Measurements from ENCODE around the gene CNST.
"Not testable (repeated sequence)": the region's sequence is repeated elsewhere in the genome, so short reads cannot be mapped to it uniquely, and the experiment has no call there.

CNST gene

DNA sequence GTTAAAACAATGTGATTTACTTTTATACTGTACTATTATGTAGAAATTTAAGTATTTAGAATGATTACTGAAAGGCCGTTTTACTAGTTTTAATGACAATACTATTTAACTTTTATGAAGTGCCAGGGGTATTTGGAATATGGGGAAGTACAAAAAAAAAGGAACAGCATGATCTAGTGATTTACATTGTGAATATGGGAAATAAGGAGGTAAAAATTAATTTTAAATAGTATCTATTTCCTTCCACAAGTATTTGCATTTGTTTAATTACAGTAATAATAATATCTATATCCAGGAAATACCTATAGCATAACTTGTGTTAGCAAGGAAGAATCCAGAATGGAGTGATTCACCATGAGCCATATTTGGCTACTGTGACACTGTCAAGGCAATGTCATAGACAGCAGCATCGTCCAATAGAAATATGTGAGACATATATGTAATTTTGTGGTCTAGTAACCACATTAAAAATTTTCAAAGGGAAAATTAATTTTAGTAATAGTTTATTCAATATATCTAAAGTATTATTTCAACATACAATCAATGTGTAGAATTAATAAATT lies 22.0 kb downstream of the CNST start:
- no peak for DNase-seq

DNA sequence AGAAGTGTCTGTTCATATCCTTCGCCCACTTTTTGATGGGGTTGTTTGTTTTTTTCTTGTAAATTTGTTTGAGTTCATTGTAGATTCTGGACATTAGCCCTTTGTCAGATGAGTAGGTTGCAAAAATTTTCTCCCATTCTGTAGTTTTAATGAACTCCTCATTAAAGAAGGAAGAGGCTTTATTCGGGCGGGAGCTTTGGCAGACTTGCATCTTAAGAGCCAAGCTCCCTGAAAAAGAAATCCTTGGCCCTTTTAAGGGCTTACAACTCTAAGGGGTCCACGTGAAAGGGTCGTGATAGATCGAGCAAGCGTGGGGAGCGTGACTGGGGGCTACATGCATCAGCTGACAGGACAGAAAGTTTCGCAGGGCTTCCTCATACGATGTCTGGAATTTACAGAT lies 23.7 kb downstream of the CNST start:
- DNase-seq, result not testable (repeated sequence)

DNA sequence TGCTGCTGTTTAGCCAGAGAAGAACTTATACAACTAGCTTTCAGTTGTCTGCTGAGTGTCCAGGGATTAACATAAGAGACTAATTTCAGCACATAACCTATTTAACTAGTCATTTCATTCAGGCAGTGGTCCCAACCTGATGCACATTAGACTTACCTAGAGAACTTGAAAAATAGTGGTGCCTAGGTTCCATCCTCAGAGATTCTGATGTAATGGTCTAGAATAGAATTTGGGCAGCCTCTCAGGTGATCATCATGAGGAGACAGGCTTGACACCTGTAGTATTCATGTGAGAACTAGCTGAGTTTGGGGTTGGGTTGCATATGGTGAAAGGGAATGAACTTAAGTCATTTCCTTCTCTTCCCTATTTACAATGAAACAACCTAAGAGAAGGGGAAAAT lies 24.8 kb downstream of the CNST start:
- DNase-seq, result no peak

DNA sequence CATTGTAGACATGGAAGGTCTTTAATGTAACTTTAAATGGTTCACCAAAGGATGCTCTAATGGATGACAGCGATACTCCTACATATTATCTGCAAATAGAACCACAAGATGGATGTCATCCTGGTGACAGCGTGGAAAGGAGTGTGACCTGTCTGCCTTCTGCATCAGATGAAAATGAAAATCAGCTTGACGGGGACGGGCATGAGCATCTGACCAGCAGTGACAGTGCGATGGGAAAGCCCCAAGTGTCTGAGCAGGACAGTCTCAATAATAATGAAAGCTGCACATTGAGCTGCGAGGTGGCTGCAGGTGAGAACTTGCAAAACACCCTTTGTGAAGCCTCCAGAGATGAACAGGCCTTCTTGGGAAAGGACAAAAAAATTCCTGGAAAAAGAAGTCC lies 25.2 kb downstream of the CNST start:
- DNase-seq, result peak; percentile 62

DNA sequence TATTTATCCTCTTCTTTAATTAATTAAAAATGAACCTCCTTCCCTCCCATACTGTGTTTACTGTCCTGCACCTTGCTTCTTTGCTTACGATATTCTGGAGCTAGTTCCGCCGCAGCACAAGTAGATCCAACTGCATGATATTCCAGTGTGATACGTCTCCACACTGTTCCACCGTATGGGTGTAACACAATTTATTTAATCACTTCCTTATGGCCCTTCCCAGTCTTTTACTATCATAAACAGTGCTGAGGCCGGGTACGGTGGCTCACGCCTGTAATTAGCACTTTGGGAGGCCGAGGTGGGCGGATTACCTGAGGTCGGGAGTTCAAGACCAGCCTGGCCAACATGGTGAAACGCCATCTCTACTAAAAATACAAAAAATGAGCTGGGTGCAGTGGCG lies 25.7 kb downstream of the CNST start:
- DNase-seq, result no peak

DNA sequence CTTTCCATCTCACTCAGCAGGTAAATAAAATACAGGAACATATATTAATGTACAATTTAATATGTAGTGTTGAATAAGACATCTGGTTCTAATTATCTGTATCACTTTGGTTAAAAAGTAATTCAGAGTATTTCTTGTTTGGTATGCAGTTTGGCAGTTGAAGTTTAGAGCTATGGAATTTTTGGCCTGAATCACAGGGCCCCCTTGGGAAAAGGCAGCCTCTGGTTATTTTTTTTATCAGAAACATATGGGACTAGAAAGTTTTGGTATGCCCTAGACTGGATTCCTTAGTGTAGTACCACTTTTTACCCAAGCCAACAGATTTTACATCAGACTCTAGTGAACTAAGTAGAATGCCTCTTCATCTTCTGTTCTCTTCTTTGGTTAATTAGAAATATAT lies 26.4 kb downstream of the CNST start:
- no peak for DNase-seq

DNA sequence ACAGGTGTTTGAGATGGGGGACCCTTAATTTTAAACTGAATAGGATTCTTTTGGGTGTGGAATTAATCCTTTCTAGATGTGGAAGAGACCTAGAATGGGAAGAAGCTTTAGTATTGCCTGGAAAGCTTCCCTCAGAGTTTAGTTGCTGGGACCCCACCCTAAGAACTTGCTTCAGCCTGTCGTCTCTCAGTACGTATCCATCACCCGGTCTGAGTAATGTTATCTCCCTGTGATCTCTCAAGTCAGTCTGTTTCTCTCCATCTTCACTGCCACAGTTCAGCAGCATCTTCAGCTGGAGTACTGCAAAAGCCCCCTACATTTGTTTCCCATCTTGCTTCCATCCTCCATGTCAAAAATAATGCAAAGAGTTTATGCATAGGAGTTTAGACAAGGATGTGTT lies 28.9 kb downstream of the CNST start:
- no peak for DNase-seq

DNA sequence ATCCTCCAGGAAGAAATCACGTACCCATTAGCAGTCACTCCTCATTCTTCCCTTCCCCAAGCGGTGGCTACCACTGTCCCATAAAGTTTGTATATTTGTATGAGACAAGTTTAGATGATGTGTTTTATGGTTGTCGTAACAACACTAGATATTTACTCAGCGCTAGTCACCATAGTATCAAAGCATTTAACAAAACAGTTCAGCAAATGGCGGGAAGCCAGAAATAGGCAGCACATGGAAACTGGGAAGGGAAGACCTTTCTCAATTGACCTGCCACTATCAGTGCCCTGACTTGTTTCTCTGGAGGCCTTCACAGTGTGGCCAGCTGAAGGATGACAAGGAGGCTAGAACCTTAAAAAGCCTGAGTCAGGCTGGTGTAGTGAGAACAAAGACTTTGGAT lies 31.1 kb downstream of the CNST start:
- no peak for DNase-seq

DNA sequence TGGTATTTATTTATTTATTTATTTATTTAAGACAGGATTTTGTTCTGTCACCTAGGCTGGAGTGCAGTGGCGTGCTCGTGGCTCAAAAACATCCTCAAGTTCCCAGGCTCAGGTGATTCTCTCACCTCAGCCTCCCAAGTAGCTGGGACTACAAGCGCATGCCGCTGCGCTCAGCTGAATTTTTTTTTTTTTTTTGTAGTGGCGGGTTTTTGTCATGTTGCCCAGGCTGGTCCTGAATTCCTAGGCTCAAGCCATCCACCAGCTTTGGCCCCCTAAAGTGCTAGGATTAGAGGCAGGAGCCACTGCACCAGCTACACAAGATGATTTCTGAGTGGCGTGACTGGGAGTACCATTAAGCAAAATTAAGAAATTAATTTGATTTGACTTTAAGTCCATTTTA lies 31.7 kb downstream of the CNST start:
- no peak for DNase-seq

DNA sequence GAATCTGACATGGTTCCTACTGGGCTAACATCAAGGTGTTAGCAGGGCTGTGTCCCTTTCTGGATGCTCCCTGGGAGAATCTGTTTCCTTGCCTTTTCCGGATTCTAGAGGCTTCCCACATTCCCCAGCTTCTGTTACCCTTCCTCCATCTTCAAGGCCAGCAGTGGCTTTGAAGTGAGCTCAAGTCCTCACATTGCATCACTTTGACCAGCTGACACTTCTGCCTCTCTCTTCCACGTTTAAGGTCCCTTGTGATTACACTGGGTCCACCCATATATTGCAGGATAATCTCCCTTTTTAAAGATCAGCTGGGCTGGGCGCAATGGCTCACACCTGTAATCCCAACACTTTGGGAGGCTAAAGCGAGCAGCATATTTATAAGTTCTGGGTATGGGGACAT lies 33.1 kb downstream of the CNST start:
- no peak for DNase-seq

DNA sequence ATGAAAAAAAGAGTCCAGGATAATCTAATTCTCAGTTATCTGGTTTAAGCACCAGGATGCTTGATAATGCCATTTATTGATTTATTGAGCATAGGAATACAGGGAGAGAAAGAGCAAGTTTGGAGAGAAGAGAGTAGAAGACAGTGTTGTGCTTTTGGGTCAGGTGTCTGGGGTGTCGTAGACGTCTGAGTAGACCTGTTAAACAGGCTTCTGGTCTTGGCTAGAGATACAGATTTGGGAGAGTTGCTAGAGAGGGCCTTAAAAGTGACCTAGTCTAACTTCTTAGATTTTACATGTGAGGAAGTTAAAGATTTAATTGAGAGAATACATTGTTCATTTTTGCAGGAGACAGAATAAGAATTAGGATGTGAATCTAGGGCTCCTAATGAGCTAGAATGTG lies 34.3 kb downstream of the CNST start:
- no peak for DNase-seq

DNA sequence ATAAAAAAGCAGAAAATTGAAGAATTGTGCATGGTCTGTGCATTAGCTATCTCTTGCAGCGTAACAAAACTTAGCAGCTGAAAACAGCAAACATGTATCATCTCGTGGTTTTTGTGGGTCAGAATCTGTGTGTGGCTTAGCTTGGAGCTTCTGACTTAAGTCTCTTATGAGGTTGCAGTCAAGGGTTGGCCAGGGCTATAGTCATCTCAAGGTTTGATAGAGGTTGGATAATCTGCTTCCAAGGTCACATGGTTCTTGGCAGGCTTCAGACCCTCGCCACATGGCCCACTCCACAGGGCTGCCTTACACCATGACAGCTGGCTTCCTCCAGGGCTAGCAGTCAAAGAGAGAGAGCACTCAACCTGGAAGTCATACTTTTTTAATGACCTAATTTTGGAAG lies 35.9 kb downstream of the CNST start:
- peak; percentile 54 for DNase-seq

DNA sequence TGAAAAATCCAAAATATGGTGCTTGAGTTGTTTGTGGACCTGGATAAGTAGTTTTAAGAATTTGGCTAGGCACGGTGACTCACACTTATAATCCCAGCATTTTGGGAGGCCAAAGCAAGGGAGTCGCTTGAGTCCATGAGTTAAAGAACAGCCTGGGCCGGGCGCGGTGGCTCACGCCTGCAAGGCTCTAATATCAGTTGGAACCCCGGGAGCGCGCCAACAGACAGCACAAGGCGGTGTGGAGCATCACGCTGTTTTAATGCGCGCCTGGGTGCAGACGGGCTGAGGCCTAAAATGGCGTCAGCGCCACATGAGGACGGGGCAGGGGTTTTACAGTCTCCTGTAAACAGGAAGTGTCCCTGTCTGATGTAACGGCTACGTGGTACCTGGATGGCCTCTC lies 39.0 kb downstream of the CNST start:
- not testable (repeated sequence) for DNase-seq

DNA sequence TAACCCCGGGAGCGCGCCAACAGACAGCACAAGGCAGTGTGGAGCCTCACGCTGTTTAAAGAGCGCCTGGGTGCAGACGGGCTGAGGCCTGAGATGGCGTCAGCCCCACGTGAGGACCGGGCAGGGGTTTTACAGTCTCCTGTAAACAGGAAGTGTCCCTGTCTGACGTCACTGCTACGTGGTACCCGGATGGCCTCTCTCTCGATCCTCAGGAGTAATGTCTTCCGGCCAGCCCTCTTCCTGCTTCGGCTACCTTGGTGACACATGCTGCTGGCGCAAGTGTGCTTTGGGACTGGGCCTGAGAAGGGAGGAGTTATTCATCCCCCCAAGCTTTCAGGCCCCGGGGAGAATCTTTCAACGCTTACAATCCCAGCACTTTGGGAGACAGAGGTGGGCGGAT lies 41.2 kb downstream of the CNST start:
- DNase-seq, result no peak

DNA sequence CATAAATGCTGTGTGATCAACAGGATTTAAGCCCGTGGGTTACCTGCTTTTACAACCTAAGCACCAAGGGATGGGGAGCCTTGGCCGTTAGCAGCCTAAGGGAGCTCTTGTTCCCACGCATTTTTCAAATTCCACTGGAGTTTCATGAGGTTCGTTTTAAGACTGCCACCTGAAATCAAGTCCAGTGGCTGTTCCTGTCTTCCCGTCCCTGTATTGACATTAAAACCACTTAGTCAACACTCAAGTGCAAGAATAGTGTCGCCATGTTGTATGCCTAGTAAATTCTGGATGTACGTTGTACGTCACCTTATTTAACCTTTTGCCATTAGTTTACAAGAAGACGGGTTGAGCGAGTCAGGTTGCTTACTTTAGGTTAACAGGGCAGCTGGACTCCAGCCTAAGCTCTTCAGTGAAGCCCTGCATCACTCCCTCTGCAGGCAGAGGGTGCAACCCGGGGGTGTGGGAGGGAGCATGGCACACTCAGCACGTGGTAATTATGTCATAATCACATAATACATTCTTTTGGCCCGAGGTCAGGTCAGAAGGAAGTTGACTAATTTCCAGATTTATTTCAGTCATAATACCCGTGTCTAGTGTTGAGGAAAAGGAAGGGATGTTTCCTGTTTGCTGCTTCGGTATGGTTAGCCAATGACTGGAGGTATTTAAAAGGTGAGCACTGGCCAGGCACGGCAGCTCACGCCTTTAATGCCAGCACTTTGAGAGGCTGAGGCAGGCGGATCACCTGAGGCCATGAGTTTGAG lies 42.5 kb downstream of the CNST start:
- DNase-seq, result peak; percentile 75

DNA sequence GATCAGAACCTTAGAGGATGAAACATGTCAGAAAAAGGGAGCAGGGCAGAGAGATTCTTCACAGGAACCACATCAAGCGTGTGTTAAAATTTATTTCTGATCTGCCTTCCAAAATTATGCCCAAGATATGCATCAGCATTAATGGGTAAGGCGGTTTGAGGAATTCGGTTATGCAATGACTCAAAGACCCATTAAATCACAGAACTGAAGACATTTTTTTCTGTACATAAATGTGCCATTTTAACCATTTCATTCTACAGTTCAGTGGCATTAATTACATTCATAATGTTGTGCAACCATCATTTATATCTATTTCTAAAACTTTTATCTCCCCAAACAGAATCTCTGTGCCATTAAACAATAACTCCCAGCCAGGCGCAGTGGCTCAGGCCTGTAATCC lies 43.4 kb downstream of the CNST start:
- no peak for DNase-seq

DNA sequence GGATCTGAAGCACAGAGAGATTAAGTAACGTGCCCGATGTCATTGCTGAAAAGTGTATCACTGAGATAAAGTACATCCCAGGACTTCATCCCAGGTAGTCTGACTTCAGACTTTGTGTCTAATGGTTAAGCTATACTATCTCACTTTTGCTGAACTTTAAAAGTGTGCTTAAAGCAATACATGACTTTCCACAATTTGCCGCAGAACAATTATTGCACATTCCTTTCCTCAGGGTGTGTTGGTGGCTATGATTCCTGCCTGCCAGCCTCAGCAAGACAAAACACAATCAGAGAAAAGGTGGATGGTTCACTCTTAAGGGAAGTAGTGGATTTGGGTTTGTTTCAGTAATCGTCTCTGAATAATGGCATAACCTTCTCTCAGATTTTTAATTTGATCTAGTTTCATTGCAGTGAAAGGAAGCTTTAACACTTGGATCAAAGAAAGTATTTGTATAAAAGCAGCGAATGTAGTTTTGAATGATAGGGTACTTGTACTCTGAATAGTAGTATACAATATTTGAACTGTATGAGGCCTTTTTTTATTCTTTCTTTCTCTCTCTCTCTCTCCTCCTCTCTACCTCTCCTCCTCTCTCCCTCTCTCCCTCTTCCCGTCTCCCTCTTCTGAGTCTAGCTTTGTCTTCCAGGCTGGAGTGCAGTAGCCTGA lies 47.0 kb downstream of the CNST start:
- DNase-seq, result no peak

DNA sequence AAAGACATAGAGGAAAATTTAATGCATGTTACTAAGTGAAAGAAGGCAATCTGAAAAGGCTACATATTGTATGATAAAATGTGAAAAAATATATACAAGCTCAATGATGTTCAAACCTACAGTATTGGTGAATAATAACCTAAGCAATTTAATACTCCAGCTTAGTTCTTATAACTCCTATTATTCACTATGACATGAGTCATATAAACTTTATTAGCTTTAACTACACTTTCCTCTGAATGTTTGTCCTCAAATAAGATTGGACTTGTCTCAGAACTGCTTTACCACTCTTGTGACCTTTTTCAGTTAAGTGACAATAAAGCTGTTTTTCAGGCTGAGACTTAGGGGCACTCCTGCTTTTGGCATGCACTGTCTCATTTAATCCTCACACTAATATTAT lies 50.9 kb downstream of the CNST start:
- no peak for DNase-seq

DNA sequence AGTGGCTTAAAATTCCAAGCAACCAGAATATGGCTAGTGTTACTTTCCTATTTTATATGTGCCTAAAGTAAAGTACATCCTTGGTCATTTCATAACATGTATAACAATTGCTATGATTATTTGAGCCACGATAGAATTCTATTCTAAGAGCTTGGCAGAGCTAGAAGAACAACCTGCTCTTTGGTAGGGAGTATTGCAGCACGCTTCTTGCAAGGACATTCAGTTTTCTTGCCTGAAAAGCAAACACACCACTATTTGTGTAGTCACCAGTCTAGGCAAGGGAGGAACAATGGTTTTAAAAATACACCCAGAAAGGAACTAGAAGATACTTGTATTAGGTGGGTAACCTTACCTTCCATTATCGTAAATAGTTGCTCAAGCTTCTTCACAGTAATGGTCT lies 51.5 kb downstream of the CNST start:
- no peak for DNase-seq

DNA sequence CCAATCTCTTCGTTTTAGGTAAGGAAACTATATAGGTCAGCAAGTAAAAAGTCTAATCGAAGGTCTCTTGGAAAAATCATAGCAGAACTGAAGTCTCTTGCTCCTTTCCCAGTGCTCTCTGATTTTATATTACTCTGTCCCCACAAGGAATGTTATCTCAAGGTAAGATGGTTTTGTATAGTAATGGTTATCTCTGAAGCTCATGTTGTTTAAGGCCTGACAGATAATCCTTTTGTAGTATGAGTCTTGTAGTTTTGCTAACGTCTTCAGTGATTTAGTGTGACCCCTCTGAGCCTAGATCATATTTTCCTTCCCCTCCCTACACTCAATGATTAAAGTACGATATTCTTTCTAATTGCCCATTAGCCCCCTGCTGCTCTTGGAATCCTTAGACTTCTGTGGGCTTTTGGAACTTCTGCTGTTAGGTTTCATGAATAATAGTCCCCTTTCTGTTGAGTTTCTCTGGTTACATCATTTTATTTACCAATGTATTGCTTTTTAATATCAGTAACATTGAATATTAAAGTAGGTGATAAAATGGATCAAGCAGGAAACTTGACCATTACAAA lies 52.1 kb downstream of the CNST start:
- DNase-seq, result no peak

DNA sequence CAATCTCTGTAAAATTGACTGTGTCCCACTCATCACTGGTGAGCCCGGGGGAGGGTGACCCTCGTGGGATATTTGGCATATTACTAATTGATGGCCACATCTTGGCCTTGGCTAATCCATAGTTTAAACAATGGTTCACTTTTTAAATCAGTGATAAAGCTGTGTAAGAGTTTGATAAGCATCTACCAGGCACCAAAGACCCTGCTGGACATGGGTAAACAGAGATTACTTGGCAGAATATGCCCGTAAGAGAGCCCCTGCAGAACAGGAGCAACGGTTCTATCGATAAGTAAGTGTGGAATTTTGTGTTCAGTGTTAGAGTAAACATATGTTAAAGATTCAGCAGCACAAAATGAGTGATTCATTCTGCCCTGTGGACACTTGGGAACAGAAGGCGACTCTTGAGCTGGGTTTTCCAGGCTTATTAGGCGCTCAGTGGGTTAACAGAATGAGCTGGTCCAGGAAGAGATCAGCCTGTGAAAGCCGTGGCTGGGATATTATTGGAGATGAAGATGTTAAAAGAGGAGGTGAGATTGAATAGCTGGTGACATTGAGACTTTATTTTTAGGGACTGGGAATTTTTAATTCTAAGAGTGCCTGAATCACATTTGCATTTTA lies 55.9 kb downstream of the CNST start:
- no peak for DNase-seq

DNA sequence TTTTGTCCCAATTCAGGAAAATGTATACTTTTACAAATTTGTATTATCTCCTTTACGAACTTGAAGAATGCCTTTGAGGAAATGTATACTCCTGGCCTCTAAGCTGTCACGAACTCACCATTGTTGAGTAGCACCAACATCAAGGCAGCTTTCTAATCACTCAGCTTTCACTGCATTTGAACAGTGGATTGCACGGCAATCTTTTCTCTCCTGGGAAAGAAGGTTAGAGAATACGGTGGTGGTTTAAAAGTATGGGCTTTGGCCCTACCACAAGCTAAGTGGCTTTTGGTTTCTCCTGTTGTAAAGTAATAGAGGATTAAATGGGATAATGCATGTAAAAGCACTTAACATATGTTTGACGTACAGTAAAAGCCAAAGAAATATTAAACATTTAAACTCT lies 57.8 kb downstream of the CNST start:
- no peak for DNase-seq

DNA sequence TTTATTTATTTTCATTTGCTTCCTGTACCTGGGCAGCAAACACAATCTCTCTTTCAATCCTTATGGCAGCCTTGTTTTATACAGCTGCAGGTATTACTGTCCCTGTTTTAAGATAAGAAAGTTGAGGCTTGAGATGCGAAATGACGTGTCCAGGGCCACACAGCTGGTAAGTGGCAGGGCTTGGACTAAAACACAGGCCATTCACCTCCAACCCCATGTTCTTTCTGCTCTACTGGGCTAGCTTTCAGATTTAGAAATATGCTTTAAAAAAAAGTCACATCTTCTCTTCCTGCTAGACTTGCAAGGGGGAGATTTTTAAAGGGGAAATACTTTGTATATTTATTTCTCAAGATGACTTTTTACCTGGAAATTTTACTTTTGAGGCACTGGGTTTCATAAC lies 62.8 kb downstream of the CNST start:
- DNase-seq, result peak; percentile 13

DNA sequence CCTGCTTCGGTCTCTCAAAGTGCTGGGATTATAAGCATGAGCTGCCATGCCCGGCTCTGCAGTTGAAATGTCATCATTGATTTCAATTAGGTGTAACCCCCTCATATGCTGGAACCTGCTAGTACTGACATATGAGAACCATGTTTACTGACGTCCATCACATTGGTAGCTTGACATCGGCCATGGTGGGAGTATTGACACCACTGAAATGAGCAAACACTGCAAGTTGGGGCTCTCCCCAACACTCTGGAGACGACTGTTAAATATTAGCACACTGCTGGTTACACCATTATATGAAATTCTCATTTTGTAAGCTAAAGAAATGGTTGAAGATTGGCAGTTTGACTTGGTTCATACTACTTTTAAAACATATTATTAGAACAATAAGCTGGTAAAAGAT lies 63.7 kb downstream of the CNST start:
- no peak for DNase-seq

All from activated CD4-positive, alpha-beta T cell treated with anti-CD3 and anti-CD28 coated beads, Interleukin-10, Interleukin-2, amounts not matched to agents 100 ng/mL and 50 ng/mL, durations not matched to agents 16 hours and 8 hours (primary cell).